Cardiac fibroblast (primary cell): Measurements from ENCODE around the gene SLC9A5.
A peak's percentile ranks its signal among the peaks of the same experiment; 100 is the strongest.

Experiments used
- DNase-seq, 2 donors: peaks; one replicate each; pipeline versions ENCODE4 v3.0.0 to v3.0.0-alpha.2; 2010; ENCODE audit warnings: low read depth in 2 of 2
- H3K4me3 ChIP-seq, 2 donors: replicated peaks in 1 of 2; 1 replicate in 1 of 2; 2 replicates in 1 of 2; pipeline ENCODE4 v1.5.1; 2011; ENCODE audit warnings: low read depth in 2 of 2, low read length in 2 of 2, mild to moderate bottlenecking in 2 of 2, moderate library complexity in 1 of 2
- CTCF ChIP-seq: IDR thresholded peaks from one replicate; pipeline ENCODE4 v1.5.1; 2011; ENCODE audit warnings: low read depth, mild to moderate bottlenecking, low read length, inconsistent platforms

SLC9A5 gene

GRCh38 chr16:67235816-67236562 is 12.8 kb upstream of the SLC9A5 start:
- no peak for DNase-seq
- TF ChIP-seq CTCF, result no peak
- no peak overlapping the region for H3K4me3 ChIP-seq

DNA sequence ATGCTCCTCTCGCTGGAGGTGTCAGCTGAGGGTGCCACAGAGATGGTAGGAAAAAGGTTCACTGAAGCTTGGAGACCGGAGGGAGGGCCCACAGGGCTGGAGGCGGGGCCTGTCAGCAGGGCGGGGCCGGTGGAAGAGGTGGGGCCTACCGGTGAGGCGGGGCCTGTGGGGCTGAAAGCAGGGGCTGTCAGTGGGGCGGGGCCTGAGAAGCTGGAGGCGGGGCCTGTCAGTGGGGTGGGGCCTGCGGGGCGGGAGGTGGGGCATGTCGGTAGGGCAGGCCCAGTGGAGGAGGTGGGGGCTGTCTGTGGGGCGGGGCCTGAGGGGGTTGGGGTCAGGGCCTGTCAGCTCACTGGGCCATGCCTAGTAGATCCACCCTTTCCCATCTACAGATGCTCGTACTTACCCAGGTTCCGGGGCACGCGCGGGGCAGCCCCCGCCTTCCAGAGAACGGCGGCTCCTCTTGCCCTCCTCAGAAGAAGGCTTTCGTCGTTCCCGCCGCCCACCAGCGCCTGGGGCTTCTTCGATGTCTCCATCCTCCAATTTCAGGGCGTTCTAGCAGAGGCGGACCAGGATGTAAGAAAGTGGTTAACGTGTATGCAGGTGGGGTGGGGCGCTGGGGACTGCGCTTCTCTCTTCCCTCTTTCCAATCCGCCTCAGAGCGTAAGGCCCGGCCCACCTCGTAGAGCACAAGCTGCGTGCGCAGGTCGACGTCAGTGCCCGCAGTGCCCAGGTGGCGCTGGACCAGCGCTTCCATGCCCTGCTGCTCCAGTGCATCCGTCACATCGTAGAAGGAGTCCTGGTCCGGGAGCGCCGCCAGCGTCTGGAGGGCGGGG is 12.0 kb upstream of the SLC9A5 start:
- H3K4me3 ChIP-seq, result no peak overlapping the region
- peak; percentile 50 to 65 for DNase-seq
- no peak for TF ChIP-seq CTCF

DNA sequence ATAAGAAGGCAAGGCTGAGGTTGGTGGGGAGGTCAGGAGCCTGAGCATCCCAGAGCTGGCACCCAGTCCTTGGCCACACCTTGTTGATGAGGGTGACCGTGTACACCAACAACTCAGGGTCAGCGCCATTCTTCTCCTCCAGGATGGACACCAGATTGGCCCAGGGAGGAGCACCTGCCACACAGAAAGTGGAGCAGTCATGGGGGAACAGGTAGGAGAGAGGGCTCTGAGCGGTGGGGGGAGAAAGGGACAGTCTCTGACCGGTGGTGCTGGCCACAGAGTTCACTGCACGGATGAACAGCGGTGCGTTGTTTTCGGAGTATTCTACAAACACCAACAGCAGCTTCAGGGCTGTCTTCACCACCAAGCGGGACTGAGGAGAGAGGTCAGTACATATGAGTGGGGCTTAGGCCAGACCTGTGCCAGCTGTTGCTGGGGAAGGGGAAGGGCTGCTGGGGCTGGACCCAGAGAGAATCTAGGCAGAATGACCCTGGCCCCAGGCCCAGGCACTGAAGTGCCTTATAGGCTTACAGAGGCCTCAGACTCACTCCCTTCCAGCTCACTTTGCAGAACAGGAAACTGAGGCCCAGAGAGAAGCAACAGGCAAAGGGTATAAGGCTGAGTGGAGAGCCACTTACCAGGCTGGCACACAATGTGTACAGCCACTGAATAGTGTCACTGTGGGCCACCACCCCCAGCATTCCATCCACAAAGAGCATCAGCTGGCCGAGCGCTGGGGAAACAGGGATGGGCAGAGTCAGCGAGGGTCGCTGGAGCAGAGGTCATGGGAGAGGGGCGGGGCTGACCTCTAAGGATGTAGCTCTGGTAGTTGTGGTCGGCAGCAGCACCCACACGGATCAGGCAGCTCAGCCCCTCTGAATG is 11.1 kb upstream of the SLC9A5 start:
- DNase-seq, result no peak
- TF ChIP-seq CTCF, result no peak
- no peak overlapping the region for H3K4me3 ChIP-seq

GRCh38 chr16:67238278-67238575 is 10.6 kb upstream of the SLC9A5 start:
- H3K4me3 ChIP-seq, result no peak overlapping the region
- TF ChIP-seq CTCF, result no peak
- DNase-seq, result no peak

- H3K4me3 ChIP-seq, result no peak overlapping the region
- no peak for TF ChIP-seq CTCF
- no peak for DNase-seq
Observed at GRCh38 chr16:67238806-67239470, 9.8 kb upstream of the SLC9A5 start.

GRCh38 chr16:67240506-67240905 is 8.3 kb upstream of the SLC9A5 start:
- DNase-seq, result peak in 1 of 2 donors; percentile 57
- no peak overlapping the region for H3K4me3 ChIP-seq
- TF ChIP-seq CTCF, result no peak
